NCI-H2029 treated with DMSO at 0.1 percent for 48 hours (cell line): ENCODE data around the gene GJB4.
"Not testable (repeated sequence)": the region's sequence is repeated elsewhere in the genome, so short reads cannot be mapped to it uniquely, and the experiment has no call there.

ENCODE experiments used
- DNase-seq: peaks from one replicate; lab custom pipeline; 2025; lab: John Stamatoyannopoulos, UW

Gene GJB4

DNA sequence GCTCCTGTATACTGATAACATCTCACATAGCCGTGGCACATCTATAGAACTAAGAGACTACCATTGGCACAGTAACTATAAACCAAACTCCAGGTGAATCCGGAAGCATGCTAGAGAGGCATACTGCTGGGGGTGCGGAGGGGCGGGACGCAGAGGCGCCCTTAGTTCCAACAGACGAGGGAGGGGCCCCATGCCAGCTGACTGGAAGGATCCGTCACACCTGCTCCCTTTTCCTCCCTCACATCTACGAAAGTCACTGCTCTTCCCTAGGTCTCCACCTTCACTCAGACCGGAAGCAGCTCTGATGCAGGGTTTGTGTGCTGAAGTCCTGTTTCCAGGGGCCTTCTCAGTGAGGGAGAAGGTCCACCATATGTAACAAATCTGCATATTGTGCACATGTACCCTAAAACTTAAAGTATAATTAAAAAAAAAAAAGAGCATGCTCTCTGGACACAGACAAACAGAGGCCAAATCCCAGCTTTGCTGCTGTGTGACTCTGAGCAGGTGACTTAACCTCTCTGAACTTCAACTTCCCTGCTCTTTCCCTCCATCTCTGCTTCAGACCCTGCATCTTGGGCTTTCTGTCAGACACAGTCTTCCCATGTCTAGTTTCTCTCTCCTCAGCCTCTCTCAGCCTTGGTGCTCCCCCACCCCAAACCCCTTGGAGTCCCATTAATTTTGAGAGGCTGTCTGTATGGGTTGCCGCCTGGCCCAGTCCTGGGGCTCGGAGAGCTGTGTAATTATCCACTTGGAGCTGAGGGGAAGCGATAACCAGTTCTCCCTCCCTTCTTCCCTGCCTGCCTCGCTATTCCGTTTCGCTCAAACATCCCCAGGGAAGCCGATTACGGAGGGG lies 12.5 kb upstream of the GJB4 start:
- no peak for DNase-seq

GRCh38 chr1:34747638-34747941 lies 11.9 kb upstream of the GJB4 start:
- no peak for DNase-seq

GRCh38 chr1:34749992-34750391 lies 9.5 kb upstream of the GJB4 start:
- no peak for DNase-seq

DNA sequence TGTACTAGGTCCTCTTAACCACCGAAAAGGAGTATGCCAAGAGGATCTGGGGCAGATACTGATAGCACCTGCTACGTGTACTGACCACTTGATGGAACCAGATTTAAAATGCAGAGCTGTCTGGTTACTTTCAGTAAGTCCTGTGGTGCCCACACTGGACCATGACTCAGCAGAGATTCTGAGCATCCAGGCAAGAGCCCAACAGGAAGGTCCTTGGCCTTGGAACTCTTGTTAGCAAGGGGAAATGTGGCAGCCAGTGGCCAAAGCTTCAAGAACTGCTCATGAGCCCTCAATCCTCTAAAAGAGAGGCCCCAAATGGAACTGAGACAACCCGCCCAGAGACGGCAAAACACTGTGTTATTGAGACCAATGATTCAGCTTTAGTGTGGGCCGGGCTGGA lies 8.9 kb upstream of the GJB4 start:
- DNase-seq = no peak

DNA sequence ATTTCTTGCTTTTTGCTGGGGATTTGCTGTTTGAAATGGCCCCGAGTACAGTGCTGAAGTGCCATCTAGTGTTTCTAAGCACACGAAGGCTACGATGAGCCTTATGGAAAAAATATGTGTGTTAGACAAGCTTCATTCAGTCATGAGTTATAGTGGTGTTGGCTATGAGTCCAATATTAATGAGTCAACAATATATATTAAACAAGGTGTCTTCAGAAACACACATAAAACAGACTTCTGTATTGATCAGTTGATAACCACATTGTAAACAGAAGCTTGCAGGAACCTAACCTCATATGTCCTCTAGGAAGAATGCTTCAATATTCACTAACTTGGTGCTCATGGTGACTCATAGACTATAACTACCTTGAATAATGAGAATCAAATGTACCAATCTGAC lies 6.4 kb upstream of the GJB4 start:
- DNase-seq = no peak

- DNase-seq = no peak
Observed at GRCh38 chr1:34754964-34755637, 4.4 kb upstream of the GJB4 start, which contains the start of gene GJB5. Gene GJB5 (plus strand): TSS chr1:34755047. CDS start chr1:34757331, 2,284 bp downstream.

- no peak for DNase-seq
Observed at GRCh38 chr1:34755961-34756360, 3.6 kb upstream of the GJB4 start.

- DNase-seq = no peak
Observed at GRCh38 chr1:34757386-34757785, 2.2 kb upstream of the GJB4 start.

DNA sequence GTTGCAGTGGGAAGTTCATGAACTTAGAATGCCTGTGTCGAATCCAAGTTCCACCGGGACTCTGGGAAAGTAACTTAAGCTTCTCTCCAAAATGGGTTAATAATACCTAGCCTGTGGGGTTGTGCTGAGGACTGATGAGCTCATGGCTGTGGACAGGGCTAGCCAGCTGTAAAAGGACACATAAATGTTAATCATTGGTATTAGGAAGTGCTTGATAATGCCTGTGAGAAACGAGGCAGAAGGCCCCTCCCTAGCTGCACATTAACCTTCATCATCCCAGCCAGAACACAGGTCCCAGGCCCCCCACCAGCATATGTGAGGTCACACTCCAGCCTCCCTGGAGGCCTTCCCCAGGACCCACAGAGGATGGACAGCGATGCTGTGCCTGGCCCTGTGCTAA lies 789 bp upstream of the GJB4 start:
- no peak for DNase-seq

DNA sequence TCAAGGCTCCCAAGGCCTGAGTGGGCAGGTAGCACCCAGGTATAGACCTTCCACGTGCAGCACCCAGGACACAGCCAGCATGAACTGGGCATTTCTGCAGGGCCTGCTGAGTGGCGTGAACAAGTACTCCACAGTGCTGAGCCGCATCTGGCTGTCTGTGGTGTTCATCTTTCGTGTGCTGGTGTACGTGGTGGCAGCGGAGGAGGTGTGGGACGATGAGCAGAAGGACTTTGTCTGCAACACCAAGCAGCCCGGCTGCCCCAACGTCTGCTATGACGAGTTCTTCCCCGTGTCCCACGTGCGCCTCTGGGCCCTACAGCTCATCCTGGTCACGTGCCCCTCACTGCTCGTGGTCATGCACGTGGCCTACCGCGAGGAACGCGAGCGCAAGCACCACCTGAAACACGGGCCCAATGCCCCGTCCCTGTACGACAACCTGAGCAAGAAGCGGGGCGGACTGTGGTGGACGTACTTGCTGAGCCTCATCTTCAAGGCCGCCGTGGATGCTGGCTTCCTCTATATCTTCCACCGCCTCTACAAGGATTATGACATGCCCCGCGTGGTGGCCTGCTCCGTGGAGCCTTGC lies 1.7 kb downstream of the GJB4 start:
- no peak for DNase-seq

DNA sequence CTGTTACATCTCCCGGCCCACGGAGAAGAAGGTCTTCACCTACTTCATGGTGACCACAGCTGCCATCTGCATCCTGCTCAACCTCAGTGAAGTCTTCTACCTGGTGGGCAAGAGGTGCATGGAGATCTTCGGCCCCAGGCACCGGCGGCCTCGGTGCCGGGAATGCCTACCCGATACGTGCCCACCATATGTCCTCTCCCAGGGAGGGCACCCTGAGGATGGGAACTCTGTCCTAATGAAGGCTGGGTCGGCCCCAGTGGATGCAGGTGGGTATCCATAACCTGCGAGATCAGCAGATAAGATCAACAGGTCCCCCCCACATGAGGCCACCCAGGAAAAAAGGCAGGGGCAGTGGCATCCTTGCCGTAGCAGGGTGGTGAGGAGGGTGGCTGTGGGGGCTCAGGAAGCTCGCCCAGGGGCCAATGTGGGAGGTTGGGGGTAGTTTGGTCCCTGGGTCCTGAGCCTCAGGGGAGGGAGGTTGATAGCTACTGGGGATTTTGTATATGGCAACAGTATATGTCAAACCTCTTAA lies 2.3 kb downstream of the GJB4 start:
- no peak for DNase-seq

GRCh38 chr1:34762474-34763141 lies 3.1 kb downstream of the GJB4 start:
- no peak for DNase-seq

DNA sequence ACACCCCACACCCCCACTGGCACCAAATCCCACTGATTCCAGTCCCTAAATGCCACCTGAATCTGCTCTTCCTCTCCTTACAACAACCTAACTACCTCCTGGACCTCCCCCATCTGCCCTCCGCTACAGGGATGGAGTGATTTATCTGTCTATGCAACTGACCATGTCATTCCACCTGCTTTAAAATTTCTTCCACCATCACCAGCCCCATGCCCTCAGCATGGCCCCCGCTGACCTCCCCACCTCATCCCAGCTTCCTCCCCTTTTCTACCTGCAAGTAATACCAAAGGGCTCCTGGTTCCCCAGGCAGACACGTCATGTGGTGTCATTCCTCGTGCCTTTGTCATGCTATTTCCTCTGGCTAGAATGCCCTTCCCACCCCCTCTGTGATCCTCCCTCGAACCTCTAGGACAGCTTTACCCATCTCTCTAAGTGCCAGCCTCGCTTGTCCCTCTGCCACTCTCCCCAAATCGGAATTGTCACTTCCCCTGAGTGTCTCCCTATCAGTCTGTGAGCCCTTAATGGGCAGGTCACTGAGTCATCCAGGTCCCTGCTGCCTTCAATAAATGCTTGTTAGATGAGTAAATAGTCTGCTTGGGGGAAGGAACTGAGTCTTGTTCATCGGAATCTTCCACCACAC lies 3.7 kb downstream of the GJB4 start:
- no peak for DNase-seq

DNA sequence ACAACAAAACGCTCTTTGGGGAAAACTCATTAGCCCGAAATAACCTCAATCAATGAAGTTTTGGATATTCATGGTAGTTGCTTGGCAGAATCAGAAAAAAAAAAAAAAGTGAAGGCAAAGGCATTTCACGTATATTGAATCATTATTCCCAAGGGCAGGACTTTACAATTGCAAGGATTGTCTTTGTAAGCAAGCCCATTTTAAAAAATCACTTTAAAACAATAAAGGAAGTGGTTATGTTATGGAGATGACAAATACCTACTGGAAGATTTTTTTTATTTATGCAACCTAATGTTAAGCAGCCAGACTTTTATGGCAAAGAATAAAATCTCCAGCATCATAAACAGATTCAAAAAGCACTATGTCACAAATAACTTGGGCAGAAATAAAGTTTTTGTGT lies 9.3 kb downstream of the GJB4 start:
- no peak for DNase-seq

GRCh38 chr1:34770891-34771504 lies 11.5 kb downstream of the GJB4 start:
- DNase-seq = no peak

- DNase-seq = no peak
Observed at GRCh38 chr1:34771573-34772371, 12.2 kb downstream of the GJB4 start.

DNA sequence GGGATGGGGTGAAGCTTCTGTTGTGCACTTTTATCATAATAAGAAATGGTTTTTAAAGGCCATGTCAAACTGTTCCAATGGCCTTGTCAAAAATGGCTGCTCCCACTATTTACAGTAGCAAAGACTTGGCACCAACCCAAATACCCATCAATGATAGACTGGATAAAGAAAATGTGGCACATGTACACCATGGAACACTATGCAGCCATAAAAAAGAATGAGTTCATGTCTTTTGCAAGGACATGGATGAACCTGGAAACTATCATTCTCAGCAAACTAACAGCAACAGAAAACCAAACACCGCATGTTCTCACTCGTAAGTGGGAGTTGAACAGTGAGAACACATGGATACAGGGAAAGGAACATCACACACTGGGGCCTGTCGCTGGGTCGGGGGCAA lies 13.6 kb downstream of the GJB4 start:
- DNase-seq = not testable (repeated sequence)

DNA sequence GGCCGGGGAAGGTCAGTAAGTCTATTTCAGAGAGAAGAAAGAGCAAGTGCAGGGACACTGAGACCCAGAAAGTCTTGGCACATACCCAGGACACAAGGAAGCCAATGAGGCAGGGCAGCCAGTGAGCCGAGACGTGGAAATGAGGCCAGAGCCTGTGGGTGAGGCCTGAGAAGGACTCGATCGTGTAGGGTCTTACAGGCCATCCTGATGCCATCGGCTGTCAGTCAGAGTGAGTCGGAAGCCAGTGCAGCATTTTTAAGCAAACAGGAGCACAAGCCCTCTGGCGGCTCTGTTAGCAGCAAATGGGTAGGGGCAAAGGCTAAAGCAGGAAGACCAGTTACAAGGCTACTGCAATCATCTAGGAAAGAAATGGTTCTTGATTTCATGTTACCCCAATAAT lies 15.4 kb downstream of the GJB4 start:
- DNase-seq = no peak

GRCh38 chr1:34776911-34777310 lies 17.4 kb downstream of the GJB4 start:
- no peak for DNase-seq

DNA sequence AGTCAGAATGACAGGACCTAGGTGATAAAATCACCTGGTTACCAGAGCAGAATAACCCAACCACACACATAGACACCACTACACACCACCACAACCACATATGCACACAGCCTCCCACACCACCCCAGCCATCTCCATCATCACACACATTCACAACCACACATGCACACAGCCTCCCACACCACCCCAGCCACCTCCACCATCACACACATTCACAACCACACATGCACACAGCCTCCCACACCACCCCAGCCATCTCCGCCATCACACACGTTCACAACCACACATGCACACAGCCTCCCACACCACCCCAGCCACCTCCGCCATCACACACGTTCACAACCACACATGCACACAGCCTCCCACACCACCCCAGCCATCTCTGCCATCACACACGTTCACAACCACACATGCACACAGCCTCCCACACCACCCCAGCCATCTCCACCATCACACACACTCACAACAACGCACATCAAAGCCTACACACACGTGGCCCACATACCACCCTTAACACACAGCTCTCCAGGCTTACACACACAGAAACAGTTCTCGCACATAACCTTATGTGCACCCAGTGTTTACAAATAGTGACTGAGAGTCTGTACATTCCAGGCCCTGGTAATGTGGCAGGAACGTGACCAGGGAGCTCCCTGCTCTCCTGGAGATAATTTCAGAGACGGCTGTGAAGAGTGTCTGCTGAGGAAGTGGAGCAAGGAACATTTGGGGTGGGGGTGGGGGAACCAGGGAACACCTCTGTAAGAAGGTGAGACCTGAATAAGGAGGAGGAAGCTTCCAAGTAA lies 18.2 kb downstream of the GJB4 start:
- DNase-seq = no peak
